SK-N-SH (cell line): ENCODE data around the gene OR10V1. TPM values are rescaled to one million over a fixed set of nuclear protein-coding genes. Genes with fewer than 3 reads are reported as not detected.

Experiments used
- CTCF ChIA-PET: fragments of 300-600, 350-600 bp; formaldehyde crosslinking; extraction: SDS; loops from one replicate; lab custom pipeline; 2021; lab: Yijun Ruan, JAX
- POLR2A ChIA-PET: fragments of 350-600 bp; sonication (Branson Sonifier 250); formaldehyde crosslinking; extraction: SDS; loops from one replicate; lab custom pipeline; 2020; ENCODE audit warnings: antibody characterized with exemption, inconsistent platforms; lab: Yijun Ruan, JAX
- DNase-seq: peaks from one replicate; pipeline ENCODE4 v3.0.0; 2012
- H2AFZ ChIP-seq: fragments of 200-600 bp; sonication (generic); 2 replicates; pipeline ENCODE4 v1.8.1; 2016; ENCODE audit warnings: antibody characterized with exemption, mild to moderate bottlenecking, low read depth
- H3F3A ChIP-seq: fragments of 200-600 bp; sonication (generic); replicated peaks from 2 replicates; pipeline ENCODE3; 2016; ENCODE audit warnings: antibody characterized with exemption, mild to moderate bottlenecking; ENCODE audit not compliant: insufficient read depth
- H3K27ac ChIP-seq, 2 experiments: fragments of 200-500 bp in 1 of 2; fragments of 200-600 bp in 1 of 2; sonication (Bioruptor generic) in 1 of 2; sonication (generic), shearing (Covaris generic) in 1 of 2; 2 replicates each; pipeline versions ENCODE4 v1.5.1 to v1.6.1; 2014 to 2016; ENCODE audit warnings: low read depth in 2 of 2, inconsistent platforms in 1 of 2, low read length in 1 of 2, mild to moderate bottlenecking in 1 of 2, mixed read lengths in 1 of 2
- H3K27me3 ChIP-seq: fragments of 200-600 bp; sonication (generic), shearing (Covaris generic); 2 replicates; pipeline ENCODE4 v1.6.1; 2016; ENCODE audit warnings: mixed run types; ENCODE audit not compliant: insufficient read depth
- H3K36me3 ChIP-seq, 2 experiments: fragments of 200-500 bp in 1 of 2; fragments of 200-600 bp in 1 of 2; sonication (Bioruptor generic) in 1 of 2; sonication (generic) in 1 of 2; replicated peaks in 1 of 2; 2 replicates each; pipeline versions ENCODE3 to v1.5.1; 2014 to 2016; ENCODE audit warnings: low read length in 1 of 2, mild to moderate bottlenecking in 1 of 2; ENCODE audit not compliant: insufficient read depth in 2 of 2, control insufficient read depth in 1 of 2
- H3K4me1 ChIP-seq, 2 experiments: fragments of 200-500 bp in 1 of 2; fragments of 200-600 bp in 1 of 2; sonication (Bioruptor generic) in 1 of 2; sonication (generic), shearing (Covaris generic) in 1 of 2; 2 replicates each; pipeline versions ENCODE4 v1.5.1 to v1.6.1; 2014 to 2016; ENCODE audit warnings: low read depth in 1 of 2, low read length in 1 of 2, mixed run types in 1 of 2; ENCODE audit not compliant: insufficient read depth in 2 of 2, control insufficient read depth in 1 of 2
- H3K4me2 ChIP-seq: fragments of 200-600 bp; sonication (generic), shearing (Covaris generic); 2 replicates; pipeline ENCODE4 v1.6.1; 2017; ENCODE audit warnings: mixed run types
- H3K4me3 ChIP-seq, 2 experiments: fragments of 200-500 bp in 1 of 2; fragments of 200-600 bp in 1 of 2; sonication (Bioruptor generic) in 1 of 2; sonication (generic), shearing (Covaris generic) in 1 of 2; 2 replicates each; pipeline versions ENCODE4 v1.5.1 to v1.8.1; 2014 to 2016; ENCODE audit warnings: low read depth in 2 of 2, inconsistent platforms in 1 of 2, low read length in 1 of 2, mild to moderate bottlenecking in 1 of 2, mixed read lengths in 1 of 2, moderate library complexity in 1 of 2
- H3K79me2 ChIP-seq: fragments of 200-600 bp; sonication (generic); 2 replicates; pipeline ENCODE4 v1.8.1; 2017; ENCODE audit warnings: mild to moderate bottlenecking; ENCODE audit not compliant: insufficient read depth
- H3K9ac ChIP-seq: fragments of 200-600 bp; sonication (generic); 2 replicates; pipeline ENCODE4 v1.6.1; 2017; ENCODE audit warnings: mixed run types
- H3K9me2 ChIP-seq: fragments of 200-600 bp; sonication (generic); 2 replicates; pipeline ENCODE4 v1.6.1; 2017; ENCODE audit warnings: mixed run types
- H3K9me3 ChIP-seq: fragments of 200-600 bp; sonication (generic); 2 replicates; pipeline ENCODE4 v1.6.1; 2017; ENCODE audit warnings: mixed run types, mild to moderate bottlenecking, moderate library complexity
- H4K20me1 ChIP-seq: fragments of 200-600 bp; sonication (generic); 2 replicates; pipeline ENCODE4 v1.6.1; 2017; ENCODE audit warnings: mild to moderate bottlenecking, mixed run types; ENCODE audit not compliant: insufficient read depth
- CTCF ChIP-seq: fragments of 200-600 bp; sonication (generic); IDR thresholded peaks from 2 replicates; pipeline ENCODE4 v1.6.1; 2017; ENCODE audit warnings: antibody characterized with exemption, mild to moderate bottlenecking, moderate library complexity
- ELF1 ChIP-seq: IDR thresholded peaks from 2 replicates; pipeline ENCODE4 v1.4.0; 2012
- EP300 ChIP-seq, 2 experiments: IDR thresholded peaks; 2 replicates each; pipeline versions ENCODE4 v1.4.0 to v1.6.1; 2012; ENCODE audit warnings: borderline replicate concordance in 1 of 2, low read depth in 1 of 2, low read length in 1 of 2
- EZH2phosphoT487 ChIP-seq: fragments of 200-600 bp; sonication (generic); IDR thresholded peaks from 2 replicates; pipeline ENCODE4 v1.6.1; 2017; ENCODE audit warnings: low read depth, mixed run types, mild to moderate bottlenecking, antibody characterized with exemption, moderate library complexity, borderline replicate concordance
- FOSL2 ChIP-seq: IDR thresholded peaks from 2 replicates; pipeline ENCODE4 v1.4.0; 2012; ENCODE audit warnings: low read depth, mild to moderate bottlenecking, moderate library complexity, borderline replicate concordance
- FOXJ3 ChIP-seq: sonication (generic); formaldehyde crosslinking; IDR thresholded peaks from 2 replicates; pipeline ENCODE4 v1.5.1; 2020; ENCODE audit warnings: mild to moderate bottlenecking, missing genetic modification reagents
- FOXM1 ChIP-seq: IDR thresholded peaks from 2 replicates; pipeline ENCODE4 v1.4.0; 2012; ENCODE audit warnings: low read depth, mild to moderate bottlenecking
- GABPA ChIP-seq: IDR thresholded peaks from 2 replicates; pipeline ENCODE4 v1.4.0; 2012; ENCODE audit warnings: low read depth, mild to moderate bottlenecking
- JUND ChIP-seq: IDR thresholded peaks from 2 replicates; pipeline ENCODE4 v1.4.0; 2012
- MEF2A ChIP-seq: IDR thresholded peaks from 2 replicates; pipeline ENCODE4 v1.4.0; 2012; ENCODE audit warnings: low read depth, borderline replicate concordance
- RAD21 ChIP-seq: IDR thresholded peaks from 2 replicates; pipeline ENCODE4 v1.6.1; 2012; ENCODE audit warnings: mild to moderate bottlenecking, low read length
- RCOR1 ChIP-seq: fragments of 150-350 bp; IDR thresholded peaks from 2 replicates; pipeline ENCODE4 v1.6.1; 2017; ENCODE audit warnings: antibody characterized with exemption, low read length
- REST ChIP-seq: IDR thresholded peaks from 2 replicates; pipeline ENCODE4 v1.6.1; 2012; ENCODE audit warnings: mild to moderate bottlenecking, low read depth, low read length, moderate library complexity
- RFX5 ChIP-seq: IDR thresholded peaks from 2 replicates; pipeline ENCODE4 v1.6.1; 2012; ENCODE audit warnings: mild to moderate bottlenecking, improper control_type of control experiment, low read length
- SMC3 ChIP-seq: IDR thresholded peaks from 2 replicates; pipeline ENCODE4 v1.6.1; 2012; ENCODE audit warnings: low read depth, low read length, improper control_type of control experiment
- TEAD4 ChIP-seq: IDR thresholded peaks from 2 replicates; pipeline ENCODE4 v1.4.0; 2012; ENCODE audit warnings: mild to moderate bottlenecking, borderline replicate concordance; ENCODE audit not compliant: insufficient read depth
- WGBS: methylation state at CpG from one replicate; pipeline ENCODE4 v1.1.6; 2017; ENCODE audit warnings: low lambda C conversion rate; 5-methylcytosine and 5-hydroxymethylcytosine counted together
- polyA plus RNA-seq, 3 experiments: library from polyadenylated mRNA; depleted of rRNA; stranded (reverse); fragments of >200 nt; gene quantifications; 2 replicates each; pipeline ENCODE4 v1.2.3, GENCODE V29; 2012
- TF ChIP-seq, protein P1 (sequence below): IDR thresholded peaks from 2 replicates; pipeline ENCODE4 v1.4.0; 2012; ENCODE audit warnings: low read depth, borderline replicate concordance

The OR10V1 gene
- polyA plus RNA-seq, 1 of the 3 experiments (the other 2 are of a cell fraction): not detected

- Histone ChIP-seq H3K4me3 (no peak overlapping the region), H3K36me3 (no peaks in the 10 kb centered on the region), H3K79me2 (no peaks in the 10 kb centered on the region), H3F3A (no peaks in the 10 kb centered on the region), H3K27me3 (no peaks in the 10 kb centered on the region), H2AFZ (no peak overlapping the region), H3K9me3 (no peaks in the 10 kb centered on the region), H3K9me2 (no peaks in the 10 kb centered on the region), H3K9ac (no peak overlapping the region), H3K27ac (no peak overlapping the region), H4K20me1 (no peaks in the 10 kb centered on the region), H3K4me1 (0 out of 4 replicates have a peak, but pooled peaks cover 0 to 4% of the 10 kb centered on the region in 2 experiments), H3K4me2 (no peak overlapping the region)
- WGBS: 28% methylated on average over 2 of the region's 2 CpGs
- ChIA-PET POLR2A (no interaction called here), CTCF (interaction anchor here (2.6 kb wide), 1 partner anchor 141 kb away, joined by 12 read pairs; no protein-coding TSS in a partner anchor)
- TF ChIP-seq JUND: no peak
- TF ChIP-seq REST: no peak
- TF ChIP-seq GABPA: no peak
- no peak for TF ChIP-seq RFX5
- peak; percentile 30 for TF ChIP-seq CTCF
- 0 out of 2 replicates have a peak, but pooled peaks have one; percentile 10 for TF ChIP-seq FOSL2
- no peak for DNase-seq
Observed at GRCh38 chr11:59678118-59678812, 35.4 kb downstream of the OR10V1 start.

DNA sequence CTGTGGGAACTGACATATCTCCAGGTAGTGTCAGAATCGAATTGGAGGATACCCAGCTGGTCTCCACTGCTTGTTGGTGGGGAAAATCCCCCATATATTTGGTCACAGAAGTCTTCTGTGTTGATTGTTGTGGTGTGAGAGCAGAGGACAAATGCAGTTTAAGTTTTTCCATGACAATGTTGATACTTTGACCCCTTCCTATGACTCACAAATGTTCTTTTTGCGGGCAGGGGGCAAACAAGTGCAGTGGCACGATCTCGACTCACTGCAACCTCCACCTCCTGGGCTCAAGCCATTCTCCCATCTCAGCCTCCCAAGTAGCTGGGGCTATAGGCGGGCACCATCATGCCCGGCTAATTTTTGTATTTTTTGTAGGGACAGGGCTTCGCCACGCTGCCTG, 37.4 kb downstream of the OR10V1 start:
- Histone ChIP-seq H3K9ac (no peak overlapping the region), H3K4me3 (no peak overlapping the region), H3K4me1 (0 out of 4 replicates have a peak, but pooled peaks cover 0 to 4% of the 10 kb centered on the region in 2 experiments), H3F3A (no peaks in the 10 kb centered on the region), H3K9me2 (no peaks in the 10 kb centered on the region), H3K27me3 (no peaks in the 10 kb centered on the region), H4K20me1 (no peaks in the 10 kb centered on the region), H2AFZ (no peak overlapping the region), H3K4me2 (no peak overlapping the region), H3K79me2 (no peaks in the 10 kb centered on the region), H3K36me3 (no peaks in the 10 kb centered on the region), H3K27ac (no peak overlapping the region), H3K9me3 (no peaks in the 10 kb centered on the region)
- CTCF ChIA-PET: interaction anchor here (0.9 to 2.6 kb wide), 2 partner anchors 19 to 139 kb away, joined by 3 to 12 read pairs; no protein-coding TSS in a partner anchor
- POLR2A ChIA-PET: no interaction called here
- DNase-seq: no peak
- 44% methylated on average over 8 of the region's 8 CpGs for WGBS
- TF ChIP-seq MEF2A (no peak), FOXM1 (no peak), ELF1 (no peak), JUND (no peak), TEAD4 (no peak), FOXJ3 (CRISPR knock-in tag) (no peak), SMC3 (no peak), RCOR1 (no peak), RAD21 (no peak), RFX5 (no peak), EZH2phosphoT487 (no peak), EP300 (IDR thresholded peaks at IDR 0.05; ENCODE audit: borderline replicate concordance in 1 of 2, low read depth in 1 of 2, low read length in 1 of 2) (no peak)
- TF ChIP-seq, protein P1, sequence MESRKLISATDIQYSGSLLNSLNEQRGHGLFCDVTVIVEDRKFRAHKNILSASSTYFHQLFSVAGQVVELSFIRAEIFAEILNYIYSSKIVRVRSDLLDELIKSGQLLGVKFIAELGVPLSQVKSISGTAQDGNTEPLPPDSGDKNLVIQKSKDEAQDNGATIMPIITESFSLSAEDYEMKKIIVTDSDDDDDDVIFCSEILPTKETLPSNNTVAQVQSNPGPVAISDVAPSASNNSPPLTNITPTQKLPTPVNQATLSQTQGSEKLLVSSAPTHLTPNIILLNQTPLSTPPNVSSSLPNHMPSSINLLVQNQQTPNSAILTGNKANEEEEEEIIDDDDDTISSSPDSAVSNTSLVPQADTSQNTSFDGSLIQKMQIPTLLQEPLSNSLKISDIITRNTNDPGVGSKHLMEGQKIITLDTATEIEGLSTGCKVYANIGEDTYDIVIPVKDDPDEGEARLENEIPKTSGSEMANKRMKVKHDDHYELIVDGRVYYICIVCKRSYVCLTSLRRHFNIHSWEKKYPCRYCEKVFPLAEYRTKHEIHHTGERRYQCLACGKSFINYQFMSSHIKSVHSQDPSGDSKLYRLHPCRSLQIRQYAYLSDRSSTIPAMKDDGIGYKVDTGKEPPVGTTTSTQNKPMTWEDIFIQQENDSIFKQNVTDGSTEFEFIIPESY: no peak
